Inferior parietal cortex (tissue), 1 donor: Measurements from ENCODE around the gene NYNRIN.

Source experiments
- DNase-seq: peaks from one replicate; pipeline ENCODE4 v3.0.0-alpha.2; 2016; ENCODE audit errors: extremely low spot score

NYNRIN gene

DNA sequence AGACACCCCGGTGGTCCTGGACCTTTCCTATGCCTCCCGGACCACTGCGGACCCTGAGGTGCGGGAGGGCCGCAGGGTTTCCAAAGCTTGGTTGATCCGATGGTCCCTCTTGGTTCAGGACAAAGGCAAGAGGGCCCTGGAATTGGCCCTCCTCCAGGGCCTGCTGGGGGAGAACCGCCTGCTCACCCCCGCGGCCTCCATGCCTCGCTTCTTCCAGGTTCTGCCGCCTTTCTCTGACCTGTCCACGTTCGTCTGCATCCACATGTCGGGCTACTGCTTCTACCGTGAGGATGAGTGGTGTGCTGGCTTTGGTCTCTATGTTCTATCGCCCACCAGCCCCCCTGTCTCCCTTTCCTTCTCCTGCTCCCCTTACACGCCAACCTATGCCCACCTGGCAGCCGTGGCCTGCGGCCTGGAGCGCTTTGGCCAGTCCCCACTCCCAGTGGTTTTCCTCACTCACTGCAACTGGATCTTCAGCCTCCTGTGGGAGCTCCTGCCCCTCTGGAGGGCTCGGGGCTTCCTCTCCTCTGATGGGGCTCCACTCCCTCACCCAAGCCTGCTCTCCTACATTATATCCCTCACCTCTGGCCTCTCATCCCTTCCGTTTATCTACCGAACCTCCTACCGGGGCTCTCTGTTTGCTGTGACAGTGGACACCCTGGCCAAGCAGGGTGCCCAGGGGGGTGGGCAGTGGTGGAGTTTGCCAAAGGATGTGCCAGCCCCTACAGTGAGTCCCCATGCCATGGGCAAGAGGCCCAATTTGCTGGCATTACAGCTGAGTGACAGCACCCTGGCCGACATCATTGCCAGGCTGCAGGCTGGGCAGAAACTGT, 16.8 kb downstream of the NYNRIN start:
- no peak for DNase-seq

- no peak for DNase-seq
Observed at GRCh38 chr14:24416254-24416931, 17.6 kb downstream of the NYNRIN start.

DNA sequence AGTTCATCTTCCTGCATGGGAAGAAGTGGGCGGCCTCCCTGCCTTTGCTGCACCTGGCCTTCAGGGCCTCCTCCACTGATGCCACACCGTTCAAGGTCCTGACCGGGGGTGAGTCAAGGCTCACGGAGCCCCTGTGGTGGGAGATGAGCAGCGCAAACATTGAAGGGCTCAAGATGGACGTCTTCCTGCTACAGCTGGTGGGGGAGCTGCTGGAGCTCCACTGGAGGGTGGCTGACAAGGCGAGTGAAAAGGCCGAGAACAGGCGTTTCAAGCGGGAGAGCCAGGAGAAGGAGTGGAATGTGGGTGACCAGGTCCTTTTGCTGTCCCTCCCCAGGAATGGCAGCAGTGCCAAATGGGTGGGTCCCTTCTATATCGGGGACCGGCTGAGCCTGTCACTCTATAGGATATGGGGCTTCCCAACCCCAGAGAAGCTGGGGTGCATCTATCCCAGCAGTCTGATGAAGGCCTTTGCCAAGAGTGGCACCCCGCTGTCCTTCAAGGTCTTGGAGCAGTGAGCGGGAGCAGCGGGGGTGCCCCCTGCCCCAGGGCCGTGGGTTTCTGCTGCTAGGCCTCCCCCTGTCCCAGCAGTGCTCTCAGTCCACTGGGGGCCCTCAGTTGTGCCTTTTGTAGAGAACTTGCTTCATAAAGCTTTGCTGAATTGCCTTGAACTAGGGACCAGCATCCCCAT, 18.3 kb downstream of the NYNRIN start:
- DNase-seq, result no peak

DNA sequence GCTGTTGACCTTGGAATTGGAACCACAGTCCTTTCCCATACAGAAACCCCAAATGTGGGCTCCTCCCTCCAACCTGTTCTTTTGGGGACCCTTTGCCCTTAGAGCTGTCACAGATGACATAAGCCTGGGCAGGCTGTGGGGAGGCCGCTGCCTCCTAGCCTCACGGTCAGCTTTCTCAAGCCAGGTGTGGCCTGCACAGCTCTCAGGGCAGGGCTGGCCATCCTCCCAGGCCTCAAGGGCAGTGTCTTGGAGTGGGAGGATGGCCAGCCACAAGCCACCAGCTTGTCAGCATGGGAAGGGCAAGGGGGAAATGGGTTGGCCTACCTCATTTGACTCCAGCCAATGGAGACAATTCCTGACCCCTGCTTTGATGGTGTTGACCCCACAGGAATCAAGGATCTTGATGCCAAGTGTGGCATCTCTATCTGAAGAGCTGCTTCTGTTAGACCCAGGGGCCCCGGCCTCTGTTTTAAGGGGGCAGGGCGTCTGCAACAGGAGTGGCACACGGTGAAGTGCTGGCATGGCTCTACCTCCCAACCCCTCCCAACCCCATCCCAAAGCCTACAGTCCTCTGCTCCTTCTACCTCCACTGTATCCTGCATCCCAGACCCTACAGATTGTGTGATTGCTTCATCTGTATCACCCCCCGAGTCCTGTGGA, 19.2 kb downstream of the NYNRIN start:
- DNase-seq, result no peak

DNA sequence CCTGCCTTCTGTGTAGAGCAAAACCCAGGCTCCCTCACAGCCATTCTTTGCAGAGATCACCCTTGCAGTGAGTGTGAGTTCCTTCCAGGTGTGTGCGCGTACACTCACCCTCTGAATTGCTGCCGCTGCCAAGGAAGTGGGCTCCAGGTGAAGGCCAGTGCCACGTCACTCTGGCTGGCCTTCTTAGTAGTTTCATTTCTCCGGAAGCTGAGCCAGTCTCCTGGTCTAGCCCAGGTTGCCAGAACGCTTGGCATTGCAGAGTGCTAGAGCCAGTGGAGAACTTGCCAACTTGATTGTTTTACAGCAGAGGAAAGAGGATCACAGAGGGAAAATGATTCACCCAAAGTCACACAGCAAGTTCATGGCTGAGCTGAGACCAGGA, 19.7 kb downstream of the NYNRIN start:
- DNase-seq, result no peak

DNA sequence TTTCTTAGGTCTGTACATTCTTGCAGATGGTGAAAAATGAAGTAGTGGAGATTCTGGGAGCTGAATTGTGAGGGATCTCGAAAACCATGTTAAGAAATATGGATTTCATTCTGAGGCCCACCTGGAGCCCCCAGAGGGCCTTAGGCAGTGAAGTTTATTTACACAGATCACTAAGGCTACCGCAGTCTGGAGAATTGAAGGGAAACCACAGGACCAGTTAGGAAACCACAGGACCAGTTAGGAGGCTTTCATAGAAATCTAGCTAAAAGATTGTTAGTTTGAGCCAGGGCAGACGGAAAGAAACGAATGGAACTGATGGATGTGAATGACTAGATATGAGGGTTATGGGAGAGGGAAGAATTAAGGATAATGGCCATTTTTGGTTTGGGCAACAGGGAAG, 23.5 kb downstream of the NYNRIN start:
- no peak for DNase-seq

- no peak for DNase-seq
Observed at GRCh38 chr14:24422694-24423601, 24.1 kb downstream of the NYNRIN start.

GRCh38 chr14:24425704-24426103, 26.9 kb downstream of the NYNRIN start:
- DNase-seq, result peak; percentile 18

- no peak for DNase-seq
Observed at GRCh38 chr14:24426150-24426911, 27.5 kb downstream of the NYNRIN start.

DNA sequence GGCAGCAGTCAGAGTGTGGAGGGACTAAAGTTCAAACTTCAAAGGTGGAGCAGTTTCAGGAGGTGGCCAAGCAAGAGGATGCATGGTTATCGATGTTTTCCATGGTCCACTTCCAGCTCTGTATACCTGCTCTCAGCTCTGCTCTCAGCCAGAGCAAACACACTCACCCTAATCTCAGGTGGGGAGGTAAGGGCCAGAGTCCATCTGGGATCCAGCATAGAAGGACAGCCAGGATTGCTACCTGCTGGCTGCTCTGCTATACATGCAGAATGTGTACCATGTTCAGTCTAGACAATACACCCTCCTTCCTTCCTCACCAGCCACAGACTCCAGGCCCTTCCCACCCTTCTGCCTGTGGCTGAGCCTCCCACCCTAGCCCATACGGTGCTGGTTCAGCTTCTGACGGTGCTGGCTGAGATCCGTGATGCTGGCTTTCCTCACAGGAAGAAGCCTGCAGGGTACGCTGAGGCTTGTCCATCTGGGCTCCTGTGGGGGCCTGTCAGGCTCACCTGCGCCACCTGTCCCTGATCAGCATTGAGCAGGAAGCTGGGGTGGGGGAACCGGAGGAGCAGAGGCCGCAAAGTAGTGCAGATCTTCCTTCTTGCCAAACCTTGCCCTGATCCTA, 28.2 kb downstream of the NYNRIN start:
- DNase-seq, result no peak

GRCh38 chr14:24427537-24428508, 29.0 kb downstream of the NYNRIN start:
- DNase-seq, result no peak

DNA sequence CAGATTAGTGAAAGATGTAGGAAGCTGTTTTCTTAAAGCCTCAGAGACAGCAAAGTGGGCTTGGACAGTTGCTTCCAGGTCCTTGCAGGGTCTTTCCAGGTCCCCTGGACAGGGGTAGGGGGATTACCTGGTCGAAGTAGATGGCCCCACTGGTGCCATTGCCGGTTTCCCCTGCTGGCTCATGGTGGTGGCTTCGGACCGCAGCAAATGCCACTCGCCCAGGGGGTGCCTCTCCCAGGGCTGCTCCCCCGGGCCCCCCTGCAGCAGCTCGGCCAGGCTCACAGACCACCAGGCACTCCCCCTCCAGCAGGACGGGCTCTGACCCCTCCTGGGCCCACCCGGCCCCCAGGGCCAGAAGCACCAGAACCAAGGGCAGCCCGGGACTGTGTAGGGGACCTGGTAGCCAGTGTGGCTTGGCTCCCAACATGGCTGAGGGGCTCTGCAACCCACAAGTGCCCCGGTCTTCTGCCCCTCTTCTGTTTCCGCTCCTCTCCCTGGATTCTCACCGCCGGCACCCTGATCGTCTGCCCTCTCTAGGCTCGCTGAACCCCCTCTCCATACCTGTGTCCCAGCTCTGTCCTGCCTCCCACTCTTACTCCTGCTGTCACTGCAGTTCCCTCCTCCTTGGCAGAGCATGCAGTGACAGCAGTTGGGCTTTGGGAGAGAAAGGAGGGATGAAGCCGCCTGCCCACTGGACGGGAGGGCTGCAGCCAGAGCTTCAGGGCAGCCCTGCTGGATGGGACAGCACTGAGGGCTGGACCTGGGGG, 30.0 kb downstream of the NYNRIN start:
- no peak for DNase-seq

GRCh38 chr14:24429395-24430142, 30.8 kb downstream of the NYNRIN start, which contains the start of the genes CBLN3 and KHNYN:
TSS of gene CBLN3 (minus strand) at chr14:24429668. CDS start at chr14:24429054, 614 bp downstream.
TSS of gene KHNYN (plus strand) at chr14:24429954. CDS start at chr14:24430731, 777 bp downstream.
- peak; percentile 74 for DNase-seq

- DNase-seq, result no peak
Observed at GRCh38 chr14:24430143-24430681, 31.4 kb downstream of the NYNRIN start.

- DNase-seq, result no peak
Observed at GRCh38 chr14:24430682-24431568, 32.1 kb downstream of the NYNRIN start.
